Measurements from ENCODE around the gene PCNX4. TPM values are rescaled to one million over a fixed set of nuclear protein-coding genes. Genes with fewer than 3 reads are reported as not detected.

The PCNX4 gene
- total RNA-seq, 2 donors from 2014 or later: 42.1 to 47.2 TPM

DNA sequence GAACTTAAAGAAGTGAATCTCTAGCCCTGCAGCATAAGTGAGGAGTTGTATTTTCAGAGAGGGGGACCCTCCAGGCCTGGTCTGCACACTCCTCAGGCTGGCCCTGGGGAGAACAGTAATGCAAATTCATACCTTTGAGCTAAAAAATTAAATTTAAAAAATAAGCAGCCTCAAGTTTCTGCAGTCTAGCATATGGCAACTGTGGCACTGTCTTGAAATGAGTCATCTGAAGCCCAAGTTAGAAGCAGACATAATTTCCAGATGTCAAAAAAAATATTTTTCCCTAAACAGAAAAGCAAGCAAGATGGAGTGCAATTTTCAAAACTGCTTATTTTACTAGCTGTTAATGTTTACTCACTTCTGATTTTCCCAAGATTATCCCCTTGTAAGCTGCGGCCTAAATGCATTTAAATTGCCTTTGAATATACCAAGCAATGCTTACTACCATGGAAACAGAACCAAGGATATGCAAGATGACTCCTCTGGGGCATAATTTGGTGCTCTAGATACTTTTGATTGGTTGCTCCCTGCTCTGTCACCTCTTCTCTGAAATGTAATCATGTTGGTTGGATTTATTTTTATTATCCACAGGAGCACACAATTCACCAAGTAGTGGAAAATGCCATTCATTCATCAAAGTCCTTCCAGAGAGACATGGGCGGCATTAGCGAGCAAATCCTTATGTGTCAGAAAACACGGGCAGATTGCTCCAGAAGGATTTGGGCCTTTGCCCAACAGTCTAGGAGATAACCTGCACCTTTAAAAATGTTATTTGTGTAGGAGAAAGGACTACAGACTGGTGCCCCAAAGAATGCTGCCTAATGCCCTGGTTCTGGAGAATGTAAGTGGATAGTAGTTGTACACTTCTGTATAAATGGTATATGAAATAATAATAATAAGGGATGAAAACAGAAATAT, 98.5 kb downstream of the PCNX4 start:
- intact Hi-C loops (cut with DNase I): loop anchor here (5.0 to 10.0 kb wide), 2 partner anchors 125 to 223 kb away; no protein-coding TSS in a partner anchor
- DNase-seq (ENCODE audit: low spot score): no peak

GRCh38 chr14:60195179-60195810, 103.6 kb downstream of the PCNX4 start:
- intact Hi-C loops (cut with DNase I): no loop called here
- DNase-seq (ENCODE audit: low spot score): no peak

DNA sequence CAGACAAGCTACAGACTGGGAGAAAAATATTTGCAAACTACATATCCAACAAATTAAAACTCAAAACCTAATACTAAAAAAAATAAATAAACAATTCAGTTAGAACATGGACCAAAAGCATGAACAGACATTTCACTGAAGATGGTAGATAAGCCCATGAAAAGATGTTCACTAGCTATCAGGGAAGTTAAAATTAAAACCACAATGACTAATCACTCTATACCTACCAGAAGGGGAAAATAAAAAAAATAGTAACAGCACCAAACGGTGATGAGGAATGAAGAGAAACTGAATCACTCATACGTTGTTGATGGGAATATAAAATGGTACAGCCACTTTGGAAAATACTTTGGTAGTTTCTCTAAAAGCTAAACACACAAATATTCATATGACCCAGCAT, 104.6 kb downstream of the PCNX4 start:
- intact Hi-C loops (cut with DNase I): no loop called here

DNA sequence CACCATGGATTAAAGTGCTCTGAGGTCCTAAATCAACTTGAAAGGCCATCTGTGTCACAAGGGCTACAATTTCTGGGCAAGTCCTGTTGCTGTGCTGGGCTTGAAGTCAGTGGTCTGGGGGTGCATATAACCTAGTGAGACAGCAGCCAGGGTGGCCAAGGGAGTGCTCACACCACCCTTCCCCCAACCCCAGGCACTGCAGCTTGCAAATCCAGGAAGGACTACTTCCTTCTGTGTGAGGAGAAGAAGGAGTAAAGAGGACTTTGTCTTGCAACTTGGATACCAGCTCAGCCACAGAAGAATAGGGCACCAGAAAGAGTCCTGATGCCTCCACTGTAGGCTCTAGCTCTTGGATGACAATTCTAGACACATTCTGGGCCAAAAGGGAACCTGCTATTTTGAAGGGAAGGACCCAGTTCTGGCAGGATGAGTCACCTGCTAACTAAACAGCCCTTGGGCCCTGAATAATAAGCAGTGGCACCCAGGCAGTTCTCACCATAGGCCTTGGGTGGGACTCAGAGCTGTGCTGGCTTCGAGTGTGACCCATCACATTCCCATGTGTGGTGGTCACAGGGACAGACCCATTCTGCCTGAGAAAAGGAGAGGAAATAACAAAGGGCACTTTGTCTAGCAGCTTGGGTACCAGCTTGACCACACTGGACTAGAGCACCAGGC, 106.0 kb downstream of the PCNX4 start:
- intact Hi-C loops (cut with DNase I): no loop called here
- DNase-seq (ENCODE audit: low spot score): no peak

More for the DNA sequence above, 104.6 kb downstream of the PCNX4 start:
- no peak for DNase-seq (ENCODE audit: low spot score)

DNA sequence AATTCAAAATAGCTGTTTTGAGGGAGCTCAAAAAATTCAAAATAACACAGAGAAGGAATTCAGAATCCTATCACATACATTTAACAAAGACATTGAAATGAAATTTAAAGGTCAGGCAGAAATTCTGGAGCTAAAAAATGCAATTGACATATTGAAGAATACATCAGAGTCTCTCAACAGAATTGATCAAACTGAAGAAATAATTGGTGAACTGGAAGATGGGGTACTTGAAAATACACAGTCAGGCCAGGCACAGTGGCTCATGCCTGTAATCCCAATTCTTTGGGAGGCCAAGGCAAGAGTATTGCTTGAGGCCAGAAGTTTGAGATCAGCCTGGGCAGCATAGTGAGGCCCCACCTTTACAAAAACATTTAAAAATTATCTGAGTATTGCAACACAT, 107.6 kb downstream of the PCNX4 start:
- intact Hi-C loops (cut with DNase I): no loop called here
- DNase-seq (ENCODE audit: low spot score): no peak

DNA sequence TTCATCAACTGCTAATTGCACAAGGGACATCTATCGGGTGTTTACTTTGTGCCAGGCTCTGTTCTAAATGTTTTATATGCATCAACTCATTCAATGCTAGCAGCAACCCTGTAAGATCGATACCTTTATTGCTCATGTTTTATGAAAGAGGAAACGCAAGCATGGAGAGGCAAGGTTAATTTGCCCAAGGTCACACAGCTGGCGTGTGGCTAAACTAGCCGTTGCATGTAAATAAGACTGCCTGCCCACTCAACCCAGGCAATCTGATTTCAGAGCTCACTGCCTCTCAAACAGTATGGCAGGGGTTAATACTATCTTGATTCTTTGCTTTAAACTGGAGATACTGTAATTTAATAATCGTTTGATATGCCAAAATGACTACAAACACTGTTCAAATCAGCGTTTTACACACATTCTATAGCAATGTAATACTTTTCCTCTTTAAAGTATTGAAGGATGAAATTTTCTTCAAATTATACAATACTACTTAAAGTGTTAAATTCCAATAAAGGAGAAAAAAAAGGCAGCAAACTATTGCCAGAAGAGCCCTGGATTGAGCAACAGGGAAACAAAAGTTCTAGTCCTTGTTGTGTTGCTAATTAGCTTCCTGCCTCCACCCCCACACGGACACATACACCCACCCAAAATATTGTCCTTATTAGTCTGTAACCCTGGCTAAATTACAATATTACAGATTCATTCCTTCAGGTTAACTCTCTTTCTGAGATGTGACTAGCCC, 112.5 kb downstream of the PCNX4 start:
- intact Hi-C loops (cut with DNase I): no loop called here

GRCh38 chr14:60204843-60205774, 113.4 kb downstream of the PCNX4 start:
- intact Hi-C loops (cut with DNase I): no loop called here
- no peak for DNase-seq (ENCODE audit: low spot score)

More for the DNA sequence above, 112.5 kb downstream of the PCNX4 start:
- DNase-seq (ENCODE audit: low spot score): no peak

GRCh38 chr14:60206249-60206670, 114.5 kb downstream of the PCNX4 start:
- DNase-seq (ENCODE audit: low spot score): no peak
- intact Hi-C loops (cut with DNase I): no loop called here

GRCh38 chr14:60206837-60207533, 115.3 kb downstream of the PCNX4 start:
- no peak for DNase-seq (ENCODE audit: low spot score)
- intact Hi-C loops (cut with DNase I): no loop called here

DNA sequence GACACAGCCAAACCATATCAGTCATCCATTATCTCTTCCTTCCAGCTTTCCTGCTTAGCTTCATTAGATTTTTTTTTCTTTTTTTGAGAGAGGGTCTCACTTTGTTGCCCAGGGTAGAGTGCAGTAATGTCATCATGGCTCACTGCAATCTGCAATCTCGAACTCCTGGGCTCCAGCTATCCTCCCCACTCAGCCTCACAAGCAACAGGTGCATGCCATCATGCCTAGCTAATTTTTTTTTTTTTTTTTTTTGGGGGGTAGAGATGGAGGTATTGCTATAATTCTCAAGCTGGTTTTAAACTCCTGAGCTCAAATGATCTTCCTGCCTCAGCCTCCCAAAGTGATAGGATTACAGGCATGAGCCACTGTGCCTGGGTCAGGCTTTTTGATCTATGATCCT, 119.0 kb downstream of the PCNX4 start:
- no peak for DNase-seq (ENCODE audit: low spot score)
- intact Hi-C loops (cut with DNase I): no loop called here

DNA sequence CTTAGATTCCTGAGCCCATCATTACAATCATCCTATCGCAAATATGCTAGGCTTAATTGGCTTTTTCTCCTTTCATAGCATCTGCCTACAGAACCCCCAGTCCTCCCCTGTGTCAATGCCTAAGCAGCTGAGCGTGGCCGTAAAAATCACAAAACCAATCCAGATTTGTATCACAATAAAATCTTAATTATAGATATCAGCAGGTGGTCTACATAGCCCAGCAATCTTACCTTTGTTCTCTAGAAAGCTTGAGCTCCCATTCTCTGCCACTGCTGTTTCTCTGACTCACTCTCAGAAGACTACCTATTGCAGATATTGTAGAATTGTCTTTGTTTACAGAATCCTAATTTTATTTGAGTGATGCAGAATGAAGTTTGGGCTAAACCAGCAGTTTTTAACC, 119.4 kb downstream of the PCNX4 start:
- no peak for DNase-seq (ENCODE audit: low spot score)
- intact Hi-C loops (cut with DNase I): no loop called here

DNA sequence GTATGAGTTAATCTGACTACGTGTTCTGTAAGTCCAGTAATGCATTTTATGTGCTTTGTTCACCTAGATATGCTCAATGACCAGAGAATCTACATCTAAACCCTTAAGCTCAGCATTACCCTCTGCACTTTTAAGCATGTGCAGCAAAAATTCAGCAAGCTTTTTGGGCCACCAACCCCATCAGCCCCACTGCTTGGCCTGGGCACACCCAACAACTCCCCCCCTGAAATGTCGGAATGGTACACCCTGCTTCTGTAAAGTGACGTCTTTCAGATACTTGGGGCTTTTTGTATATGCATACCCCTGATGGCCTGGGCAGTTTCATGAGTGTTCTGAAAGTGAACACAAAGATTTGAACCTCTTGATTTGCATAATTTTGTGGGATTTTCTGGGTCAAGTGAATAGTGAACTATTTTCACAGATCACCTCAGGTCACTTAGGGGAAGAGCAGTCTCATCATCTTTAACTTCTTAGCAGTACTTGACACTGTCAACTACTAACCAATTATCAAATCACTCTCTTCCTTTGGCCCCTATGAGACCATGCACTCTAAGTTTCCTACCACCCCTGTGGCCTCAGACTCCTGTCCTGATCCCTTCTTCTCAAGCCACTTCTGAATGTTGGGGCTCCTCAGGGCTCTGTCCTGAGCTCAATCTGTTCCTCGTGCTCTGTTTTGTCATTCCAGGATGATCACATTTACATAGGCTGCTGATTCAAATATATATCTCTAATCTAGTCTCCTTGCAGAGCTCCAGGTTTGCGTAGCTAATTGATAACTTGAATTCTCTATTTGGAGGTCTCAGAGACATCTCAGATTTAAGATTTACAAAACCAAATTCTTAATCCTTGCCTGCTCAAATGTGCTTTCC, 121.0 kb downstream of the PCNX4 start:
- no peak for DNase-seq (ENCODE audit: low spot score)
- intact Hi-C loops (cut with DNase I): no loop called here

DNA sequence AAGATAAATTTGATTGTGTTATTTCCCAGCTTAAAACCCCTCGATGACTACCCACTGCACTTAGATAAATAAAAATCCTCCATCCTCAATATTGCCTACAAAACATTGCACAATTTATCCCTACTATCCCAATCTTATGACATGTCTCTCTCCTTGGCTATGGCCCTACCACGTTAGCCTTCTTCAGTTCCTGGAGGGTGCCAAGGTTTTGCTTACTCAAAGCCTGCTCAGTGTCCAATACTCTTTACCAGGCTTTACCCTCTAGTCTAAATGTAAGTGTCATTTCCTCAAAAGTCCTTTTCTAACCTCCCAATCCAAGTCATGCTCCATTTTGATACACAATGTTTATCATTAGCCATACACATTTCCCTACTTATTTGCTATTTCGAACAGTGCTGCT, 122.3 kb downstream of the PCNX4 start:
- no peak for DNase-seq (ENCODE audit: low spot score)
- intact Hi-C loops (cut with DNase I): no loop called here

GRCh38 chr14:60214415-60215126, 122.8 kb downstream of the PCNX4 start:
- no peak for DNase-seq (ENCODE audit: low spot score)
- intact Hi-C loops (cut with DNase I): no loop called here

DNA sequence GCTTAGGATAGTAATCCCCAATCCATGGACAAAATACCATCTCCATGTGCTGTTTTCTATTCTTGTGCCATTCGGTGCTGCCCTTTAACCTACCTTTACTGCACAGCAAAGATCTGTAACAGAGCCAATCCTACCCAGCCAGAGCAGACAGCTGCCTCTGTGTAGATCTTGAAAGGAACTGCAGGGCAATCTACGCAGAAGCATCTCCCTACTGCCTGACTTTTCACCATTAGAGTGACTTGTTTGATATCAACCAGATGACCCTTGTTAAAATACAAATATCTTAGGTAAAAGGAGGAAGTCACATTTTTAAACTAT, 123.4 kb downstream of the PCNX4 start:
- no peak for DNase-seq (ENCODE audit: low spot score)
- intact Hi-C loops (cut with DNase I): no loop called here
